GM21737 (cell line): Measurements from ENCODE around the gene ADAMTS2.

Source experiments
- ATAC-seq: cut with Tn5 transposase; IDR thresholded peaks from one replicate; pipeline ENCODE4 v1.9.1; 2021; ENCODE audit warnings: mild to moderate bottlenecking, moderate library complexity; ENCODE audit not compliant: unreplicated experiment

The ADAMTS2 gene

GRCh38 chr5:179149278-179149677 is 196.0 kb downstream of the ADAMTS2 start:
- ATAC-seq: no peak

GRCh38 chr5:179148703-179149170 is 196.5 kb downstream of the ADAMTS2 start:
- no peak for ATAC-seq

GRCh38 chr5:179147991-179148702 is 197.1 kb downstream of the ADAMTS2 start:
- ATAC-seq: no peak

GRCh38 chr5:179146277-179146676 is 199.0 kb downstream of the ADAMTS2 start:
- no peak for ATAC-seq

GRCh38 chr5:179143446-179143845 is 201.8 kb downstream of the ADAMTS2 start:
- ATAC-seq: no peak

GRCh38 chr5:179142434-179143198 is 202.6 kb downstream of the ADAMTS2 start:
- no peak for ATAC-seq

GRCh38 chr5:179141867-179142266 is 203.4 kb downstream of the ADAMTS2 start:
- no peak for ATAC-seq

- no peak for ATAC-seq
Observed at GRCh38 chr5:179140293-179140692, 205.0 kb downstream of the ADAMTS2 start.

GRCh38 chr5:179139936-179140235 is 205.4 kb downstream of the ADAMTS2 start:
- no peak for ATAC-seq

GRCh38 chr5:179139111-179139935 is 205.9 kb downstream of the ADAMTS2 start:
- ATAC-seq: no peak

GRCh38 chr5:179138568-179138925 is 206.7 kb downstream of the ADAMTS2 start:
- no peak for ATAC-seq

GRCh38 chr5:179137643-179138567 is 207.4 kb downstream of the ADAMTS2 start:
- no peak for ATAC-seq

GRCh38 chr5:179137016-179137642 is 208.1 kb downstream of the ADAMTS2 start:
- no peak for ATAC-seq

- ATAC-seq: no peak
Observed at GRCh38 chr5:179135441-179136215, 209.6 kb downstream of the ADAMTS2 start.

GRCh38 chr5:179135006-179135405 is 210.3 kb downstream of the ADAMTS2 start:
- ATAC-seq: no peak

GRCh38 chr5:179134511-179134910 is 210.8 kb downstream of the ADAMTS2 start:
- ATAC-seq: no peak

- ATAC-seq: no peak
Observed at GRCh38 chr5:179132586-179133355, 212.5 kb downstream of the ADAMTS2 start.

- no peak for ATAC-seq
Observed at GRCh38 chr5:179131886-179132585, 213.2 kb downstream of the ADAMTS2 start.
